HepG2 (cell line): Measurements from ENCODE around the gene FAM168A. TPM values are rescaled to one million over a fixed set of nuclear protein-coding genes. Genes with fewer than 3 reads are reported as not detected.

Experiments used
- ARNTL ChIP-seq: sonication (generic); formaldehyde crosslinking; IDR thresholded peaks from 2 replicates; pipeline ENCODE4 v1.4.0; 2020; ENCODE audit warnings: mild to moderate bottlenecking, missing genetic modification reagents
- ELF1 ChIP-seq: sonication (generic); formaldehyde crosslinking; IDR thresholded peaks from 2 replicates; pipeline ENCODE4 v1.4.0; 2020; ENCODE audit warnings: missing genetic modification reagents
- ERF ChIP-seq: IDR thresholded peaks from 2 replicates; pipeline ENCODE4 v1.6.1; 2018; ENCODE audit warnings: missing biosample characterization, missing genetic modification reagents
- HNRNPK ChIP-seq: fragments of 200-400 bp; formaldehyde crosslinking; IDR thresholded peaks from 2 replicates; pipeline ENCODE4 v1.6.1; 2018; ENCODE audit warnings: low read length, low read depth, moderate library complexity, mild to moderate bottlenecking; ENCODE audit not compliant: poor library complexity, severe bottlenecking
- MEF2D ChIP-seq: sonication (generic); formaldehyde crosslinking; IDR thresholded peaks from 2 replicates; pipeline ENCODE4 v1.5.1; 2020; ENCODE audit warnings: mild to moderate bottlenecking, missing genetic modification reagents
- NCOA2 ChIP-seq: sonication (generic); formaldehyde crosslinking; IDR thresholded peaks from 2 replicates; pipeline ENCODE4 v1.8.0; 2022; ENCODE audit warnings: inconsistent platforms
- NFATC3 ChIP-seq: sonication (generic); formaldehyde crosslinking; IDR thresholded peaks from 2 replicates; pipeline ENCODE4 v1.5.1; 2020; ENCODE audit warnings: mild to moderate bottlenecking, missing genetic modification reagents
- SP140L ChIP-seq: sonication (generic); formaldehyde crosslinking; IDR thresholded peaks from 2 replicates; pipeline ENCODE4 v1.4.0; 2020; ENCODE audit warnings: missing genetic modification reagents, borderline replicate concordance
- TAF15 ChIP-seq: fragments of 200-400 bp; formaldehyde crosslinking; IDR thresholded peaks from one replicate; pipeline ENCODE4 v1.6.1; 2018; ENCODE audit warnings: mild to moderate bottlenecking, low read depth, low read length; ENCODE audit not compliant: poor library complexity, severe bottlenecking
- TEAD3 ChIP-seq: optimal IDR thresholded peaks from 2 replicates; pipeline ENCODE3; 2016; ENCODE audit warnings: borderline replicate concordance
- YEATS4 ChIP-seq: sonication (generic); formaldehyde crosslinking; IDR thresholded peaks from 2 replicates; pipeline ENCODE4 v1.4.0; 2020; ENCODE audit warnings: missing genetic modification reagents, borderline replicate concordance
- ZFX ChIP-seq: sonication (generic); formaldehyde crosslinking; IDR thresholded peaks from 2 replicates; pipeline ENCODE4 v1.4.0; 2020; ENCODE audit warnings: mild to moderate bottlenecking, low read depth, missing genetic modification reagents, moderate library complexity
- ZNF180 ChIP-seq: sonication (generic); formaldehyde crosslinking; IDR thresholded peaks from 2 replicates; pipeline ENCODE4 v1.4.0; 2020; ENCODE audit warnings: low read depth, missing genetic modification reagents, borderline replicate concordance
- ZNF367 ChIP-seq: sonication (generic); formaldehyde crosslinking; IDR thresholded peaks from 2 replicates; pipeline ENCODE4 v1.4.0; 2020; ENCODE audit warnings: missing genetic modification reagents, borderline replicate concordance
- ZNF572 ChIP-seq: sonication (generic); formaldehyde crosslinking; IDR thresholded peaks from 2 replicates; pipeline ENCODE4 v1.5.1; 2020; ENCODE audit warnings: mild to moderate bottlenecking, missing genetic modification reagents
- ZNF616 ChIP-seq: sonication (generic); formaldehyde crosslinking; IDR thresholded peaks from 2 replicates; pipeline ENCODE4 v1.5.0; 2020; ENCODE audit warnings: low read depth, mild to moderate bottlenecking, missing genetic modification reagents
- ZNF660 ChIP-seq: sonication (generic); formaldehyde crosslinking; IDR thresholded peaks from 2 replicates; pipeline ENCODE4 v1.5.1; 2020; ENCODE audit warnings: mild to moderate bottlenecking, low read depth, missing genetic modification reagents, borderline replicate concordance
- polyA plus RNA-seq, 8 experiments: library from polyadenylated mRNA; depleted of rRNA in 3 of 8; stranded (reverse) in 7 of 8; unstranded in 1 of 8; fragments of >200 nt; fragmentation: Illumina TruSeq in 4 of 8; extraction: Trizol in 4 of 8; gene quantifications; 2 replicates each; pipeline versions ENCODE4 v1.2.1 to v1.2.3, GENCODE V29; 2011 to 2016; ENCODE audit warnings: low read depth in 4 of 8, missing spikeins in 1 of 8, mixed read lengths in 1 of 8; ENCODE audit not compliant: insufficient read depth in 1 of 8
- total RNA-seq, 5 experiments: library from RNA; depleted of rRNA; stranded (reverse); fragments of >200 nt; fragmentation: Illumina TruSeq; extraction: Trizol; gene quantifications; 2 replicates each; pipeline ENCODE4 v1.2.3, GENCODE V29; 2016; ENCODE audit warnings: low read depth in 1 of 5
- TF ChIP-seq, protein P1 (sequence below): sonication (generic); formaldehyde crosslinking; IDR thresholded peaks from 2 replicates; pipeline ENCODE4 v1.4.0; 2020; ENCODE audit warnings: missing genetic modification reagents
- TF ChIP-seq, protein P2 (sequence below): sonication (generic); formaldehyde crosslinking; IDR thresholded peaks from 2 replicates; pipeline ENCODE4 v1.5.0; 2020; ENCODE audit warnings: mild to moderate bottlenecking, missing genetic modification reagents, borderline replicate concordance
- TF ChIP-seq, protein P3 (sequence below): sonication (generic); formaldehyde crosslinking; IDR thresholded peaks from 2 replicates; pipeline ENCODE4 v1.4.0; 2020; ENCODE audit warnings: missing genetic modification reagents
- TF ChIP-seq, protein P4 (sequence below): sonication (generic); formaldehyde crosslinking; IDR thresholded peaks from 2 replicates; pipeline ENCODE4 v1.5.1; 2020; ENCODE audit warnings: missing genetic modification reagents, mild to moderate bottlenecking, borderline replicate concordance

FAM168A gene
- total and polyA plus RNA-seq, 2 of the 13 experiments (the other 11 are each of a cell fraction or from before 2014, with no cell fraction given), result 13.9 to 15.8 TPM

DNA sequence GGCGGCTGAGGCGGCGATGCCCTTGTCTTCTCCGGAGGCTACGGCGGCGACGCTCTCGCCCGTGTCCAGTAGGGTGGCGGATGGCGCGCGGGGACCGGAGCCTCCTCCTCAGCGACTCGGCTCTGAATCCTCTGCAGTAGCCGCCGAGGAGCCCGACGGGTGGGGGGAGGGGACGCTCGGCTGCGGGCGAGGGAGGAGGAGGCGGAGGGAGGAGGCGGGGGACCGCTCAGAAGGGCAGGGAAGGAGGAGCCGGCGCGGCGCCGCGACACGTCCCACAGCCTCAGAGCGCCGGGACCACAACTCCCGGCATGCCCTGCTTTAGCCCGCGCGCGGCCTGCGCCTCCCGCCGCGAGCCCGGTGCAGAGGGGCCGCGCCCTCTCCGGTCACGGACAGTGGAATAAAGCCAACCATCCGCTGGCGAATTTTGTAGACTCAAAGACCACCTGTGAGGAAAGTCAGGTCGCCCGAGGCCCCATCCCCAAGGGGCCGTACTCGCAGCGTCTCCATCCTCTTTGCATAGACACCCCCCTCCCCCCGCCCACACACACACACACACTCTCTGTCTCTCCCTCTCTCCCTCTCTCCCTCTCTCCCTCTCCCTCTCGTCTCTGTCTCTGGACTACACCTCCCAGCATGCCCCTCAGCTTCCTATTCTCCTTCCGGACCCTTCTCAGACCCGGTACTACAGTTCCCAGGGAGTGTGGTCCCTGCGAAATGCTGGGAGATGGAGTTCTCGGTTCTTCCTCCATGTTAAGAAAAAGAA, at the start of gene FAM168A (continued):
- TF ChIP-seq, protein P1, sequence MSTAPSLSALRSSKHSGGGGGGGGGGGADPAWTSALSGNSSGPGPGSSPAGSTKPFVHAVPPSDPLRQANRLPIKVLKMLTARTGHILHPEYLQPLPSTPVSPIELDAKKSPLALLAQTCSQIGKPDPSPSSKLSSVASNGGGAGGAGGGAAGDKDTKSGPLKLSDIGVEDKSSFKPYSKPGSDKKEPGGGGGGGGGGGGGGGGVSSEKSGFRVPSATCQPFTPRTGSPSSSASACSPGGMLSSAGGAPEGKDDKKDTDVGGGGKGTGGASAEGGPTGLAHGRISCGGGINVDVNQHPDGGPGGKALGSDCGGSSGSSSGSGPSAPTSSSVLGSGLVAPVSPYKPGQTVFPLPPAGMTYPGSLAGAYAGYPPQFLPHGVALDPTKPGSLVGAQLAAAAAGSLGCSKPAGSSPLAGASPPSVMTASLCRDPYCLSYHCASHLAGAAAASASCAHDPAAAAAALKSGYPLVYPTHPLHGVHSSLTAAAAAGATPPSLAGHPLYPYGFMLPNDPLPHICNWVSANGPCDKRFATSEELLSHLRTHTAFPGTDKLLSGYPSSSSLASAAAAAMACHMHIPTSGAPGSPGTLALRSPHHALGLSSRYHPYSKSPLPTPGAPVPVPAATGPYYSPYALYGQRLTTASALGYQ (CRISPR knock-in tag), result no peak
- TF ChIP-seq HNRNPK, result peak; percentile 91
- peak; percentile 98 for TF ChIP-seq ZFX (CRISPR knock-in tag)
- TF ChIP-seq ARNTL (CRISPR knock-in tag), result no peak
- TF ChIP-seq ZNF616 (CRISPR knock-in tag), result no peak
- TF ChIP-seq TEAD3 (CRISPR knock-in tag), result no peak
- TF ChIP-seq, protein P2, sequence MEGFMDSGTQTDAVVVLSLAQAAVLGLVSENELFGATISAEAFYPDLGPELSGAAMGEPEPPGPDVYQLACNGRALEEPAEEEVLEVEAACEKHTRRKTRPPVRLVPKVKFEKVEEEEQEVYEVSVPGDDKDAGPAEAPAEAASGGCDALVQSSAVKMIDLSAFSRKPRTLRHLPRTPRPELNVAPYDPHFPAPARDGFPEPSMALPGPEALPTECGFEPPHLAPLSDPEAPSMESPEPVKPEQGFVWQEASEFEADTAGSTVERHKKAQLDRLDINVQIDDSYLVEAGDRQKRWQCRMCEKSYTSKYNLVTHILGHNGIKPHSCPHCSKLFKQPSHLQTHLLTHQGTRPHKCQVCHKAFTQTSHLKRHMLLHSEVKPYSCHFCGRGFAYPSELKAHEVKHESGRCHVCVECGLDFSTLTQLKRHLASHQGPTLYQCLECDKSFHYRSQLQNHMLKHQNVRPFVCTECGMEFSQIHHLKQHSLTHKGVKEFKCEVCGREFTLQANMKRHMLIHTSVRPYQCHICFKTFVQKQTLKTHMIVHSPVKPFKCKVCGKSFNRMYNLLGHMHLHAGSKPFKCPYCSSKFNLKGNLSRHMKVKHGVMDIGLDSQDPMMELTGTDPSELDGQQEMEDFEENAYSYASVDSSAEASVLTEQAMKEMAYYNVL (CRISPR knock-in tag), result peak; percentile 47; the same call in 1 of the 2 replicates
- TF ChIP-seq ZNF367 (CRISPR knock-in tag), result no peak
- peak; percentile 54; the same call in 1 of the 2 replicates for TF ChIP-seq YEATS4
- TF ChIP-seq SP140L, result no peak
- TF ChIP-seq ZNF660 (CRISPR knock-in tag), result no peak
- no peak; the same call in 1 of the 2 replicates for TF ChIP-seq ERF (CRISPR knock-in tag)
- peak; percentile 6 for TF ChIP-seq TAF15
- TF ChIP-seq, protein P3, sequence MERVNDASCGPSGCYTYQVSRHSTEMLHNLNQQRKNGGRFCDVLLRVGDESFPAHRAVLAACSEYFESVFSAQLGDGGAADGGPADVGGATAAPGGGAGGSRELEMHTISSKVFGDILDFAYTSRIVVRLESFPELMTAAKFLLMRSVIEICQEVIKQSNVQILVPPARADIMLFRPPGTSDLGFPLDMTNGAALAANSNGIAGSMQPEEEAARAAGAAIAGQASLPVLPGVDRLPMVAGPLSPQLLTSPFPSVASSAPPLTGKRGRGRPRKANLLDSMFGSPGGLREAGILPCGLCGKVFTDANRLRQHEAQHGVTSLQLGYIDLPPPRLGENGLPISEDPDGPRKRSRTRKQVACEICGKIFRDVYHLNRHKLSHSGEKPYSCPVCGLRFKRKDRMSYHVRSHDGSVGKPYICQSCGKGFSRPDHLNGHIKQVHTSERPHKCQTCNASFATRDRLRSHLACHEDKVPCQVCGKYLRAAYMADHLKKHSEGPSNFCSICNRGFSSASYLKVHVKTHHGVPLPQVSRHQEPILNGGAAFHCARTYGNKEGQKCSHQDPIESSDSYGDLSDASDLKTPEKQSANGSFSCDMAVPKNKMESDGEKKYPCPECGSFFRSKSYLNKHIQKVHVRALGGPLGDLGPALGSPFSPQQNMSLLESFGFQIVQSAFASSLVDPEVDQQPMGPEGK, result peak; percentile 65
- no peak for TF ChIP-seq ZNF572
- no peak for TF ChIP-seq NFATC3
- TF ChIP-seq, protein P4, sequence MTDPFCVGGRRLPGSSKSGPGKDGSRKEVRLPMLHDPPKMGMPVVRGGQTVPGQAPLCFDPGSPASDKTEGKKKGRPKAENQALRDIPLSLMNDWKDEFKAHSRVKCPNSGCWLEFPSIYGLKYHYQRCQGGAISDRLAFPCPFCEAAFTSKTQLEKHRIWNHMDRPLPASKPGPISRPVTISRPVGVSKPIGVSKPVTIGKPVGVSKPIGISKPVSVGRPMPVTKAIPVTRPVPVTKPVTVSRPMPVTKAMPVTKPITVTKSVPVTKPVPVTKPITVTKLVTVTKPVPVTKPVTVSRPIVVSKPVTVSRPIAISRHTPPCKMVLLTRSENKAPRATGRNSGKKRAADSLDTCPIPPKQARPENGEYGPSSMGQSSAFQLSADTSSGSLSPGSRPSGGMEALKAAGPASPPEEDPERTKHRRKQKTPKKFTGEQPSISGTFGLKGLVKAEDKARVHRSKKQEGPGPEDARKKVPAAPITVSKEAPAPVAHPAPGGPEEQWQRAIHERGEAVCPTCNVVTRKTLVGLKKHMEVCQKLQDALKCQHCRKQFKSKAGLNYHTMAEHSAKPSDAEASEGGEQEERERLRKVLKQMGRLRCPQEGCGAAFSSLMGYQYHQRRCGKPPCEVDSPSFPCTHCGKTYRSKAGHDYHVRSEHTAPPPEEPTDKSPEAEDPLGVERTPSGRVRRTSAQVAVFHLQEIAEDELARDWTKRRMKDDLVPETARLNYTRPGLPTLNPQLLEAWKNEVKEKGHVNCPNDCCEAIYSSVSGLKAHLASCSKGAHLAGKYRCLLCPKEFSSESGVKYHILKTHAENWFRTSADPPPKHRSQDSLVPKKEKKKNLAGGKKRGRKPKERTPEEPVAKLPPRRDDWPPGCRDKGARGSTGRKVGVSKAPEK (CRISPR knock-in tag), result no peak
- peak; percentile 94 for TF ChIP-seq ELF1 (CRISPR knock-in tag)
- TF ChIP-seq NCOA2 (CRISPR knock-in tag), result peak; percentile 6; the same call in 1 of the 2 replicates
- no peak for TF ChIP-seq ZNF180 (CRISPR knock-in tag)
- no peak for TF ChIP-seq MEF2D (CRISPR knock-in tag)
